GM18868 (cell line): Measurements from ENCODE around the gene C11orf98.
"Not testable (repeated sequence)": the region's sequence is repeated elsewhere in the genome, so short reads cannot be mapped to it uniquely, and the experiment has no call there.

Experiments used
- ATAC-seq: cut with Tn5 transposase; IDR thresholded peaks from one replicate; pipeline ENCODE4 v1.9.1; 2021; ENCODE audit warnings: mild to moderate bottlenecking, moderate library complexity; ENCODE audit not compliant: unreplicated experiment

The C11orf98 gene

GRCh38 chr11:62665075-62665598, at the start of gene C11orf98, which contains the start of gene CSKMT:
TSS of gene C11orf98 (minus strand) at chr11:62665210. CDS start at chr11:62665169, 41 bp downstream.
TSS of gene CSKMT (plus strand) at chr11:62665312. CDS start at chr11:62665880, 568 bp downstream.
- ATAC-seq = peak; percentile 81

DNA sequence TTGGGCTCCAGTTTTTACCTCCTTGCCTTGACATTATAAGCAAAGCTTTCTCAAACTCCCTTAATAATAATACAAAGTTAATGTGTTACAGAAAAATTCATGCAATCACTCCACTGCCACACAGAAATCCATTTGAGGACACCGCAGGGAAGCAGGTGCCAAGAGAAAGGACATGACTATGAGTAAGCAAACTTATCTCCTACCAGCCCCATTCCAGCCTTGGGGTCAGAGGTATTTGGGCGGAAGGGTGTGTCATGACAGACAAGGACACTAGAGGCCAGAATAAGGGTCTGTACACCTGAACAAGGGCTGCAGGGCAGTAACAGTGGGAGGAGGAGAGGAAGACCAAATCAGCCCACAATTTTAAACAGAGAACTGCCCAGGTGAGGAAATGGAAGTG, 48.3 kb upstream of the C11orf98 start:
- ATAC-seq = no peak

- no peak for ATAC-seq
Measured at GRCh38 chr11:62712861-62713260, 47.9 kb upstream of the C11orf98 start.

DNA sequence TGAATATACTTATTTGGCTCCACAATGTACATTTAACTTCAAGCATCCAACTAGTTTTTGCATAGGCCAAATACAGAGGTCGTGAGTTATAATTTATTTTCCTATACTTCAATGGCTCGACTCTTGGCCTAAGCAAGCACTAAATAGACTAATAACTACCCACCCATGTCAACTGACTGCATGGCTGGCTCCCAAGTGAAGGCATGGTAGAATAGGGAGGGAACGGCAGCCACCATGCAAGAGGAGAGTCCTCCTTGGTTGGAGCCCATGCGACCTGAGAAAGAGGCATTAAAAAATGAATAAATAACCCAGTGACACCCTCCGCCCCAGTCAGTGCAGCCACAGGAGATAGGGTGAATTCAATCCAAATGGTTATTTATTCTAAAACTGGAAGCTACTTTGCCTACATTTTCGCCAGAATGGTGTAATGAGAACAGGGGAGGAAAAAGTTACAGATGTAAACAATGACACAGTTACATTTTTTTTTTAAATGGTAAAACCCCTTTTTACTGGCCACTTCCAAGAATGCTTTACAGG, 47.3 kb upstream of the C11orf98 start:
- ATAC-seq = no peak

GRCh38 chr11:62710001-62710345, 45.0 kb upstream of the C11orf98 start:
- no peak for ATAC-seq

DNA sequence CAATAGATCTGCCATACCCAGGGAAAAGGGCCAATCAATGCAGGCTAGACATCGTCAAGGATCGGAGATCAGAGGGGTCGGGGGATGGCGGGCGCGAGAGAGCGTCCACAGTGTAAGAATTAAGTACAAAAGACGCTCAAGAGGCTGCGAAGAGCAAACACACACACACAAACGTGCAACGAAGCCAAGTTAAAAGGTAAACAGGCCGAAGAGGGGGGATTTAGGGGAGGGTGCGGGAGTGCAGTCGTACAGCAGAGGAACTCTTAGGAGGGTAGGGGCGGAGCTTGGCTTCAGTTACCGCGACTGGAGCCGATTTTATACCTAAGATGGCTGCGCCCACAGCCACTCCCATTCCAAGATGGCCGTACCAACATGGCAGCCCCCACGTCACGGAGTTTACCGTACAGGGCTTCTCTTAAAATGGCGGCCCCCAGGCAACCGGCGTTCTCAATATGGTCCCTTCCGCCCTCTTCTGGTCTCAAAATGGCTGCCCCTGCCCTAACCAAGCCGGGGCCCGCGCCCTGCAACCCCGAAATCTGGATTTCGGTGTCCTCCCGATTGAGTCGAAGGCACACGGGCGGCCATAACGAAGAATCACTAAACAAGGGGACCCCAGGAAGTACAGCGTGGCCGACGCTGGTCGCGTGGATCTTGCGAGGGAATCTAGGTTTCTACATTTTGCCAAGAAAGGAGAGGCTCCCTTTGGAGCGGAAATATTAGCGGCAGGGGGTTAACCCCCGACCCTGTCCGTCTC, 44.4 kb upstream of the C11orf98 start:
- peak; percentile 70 for ATAC-seq

GRCh38 chr11:62708793-62709192, 43.8 kb upstream of the C11orf98 start:
- no peak for ATAC-seq

DNA sequence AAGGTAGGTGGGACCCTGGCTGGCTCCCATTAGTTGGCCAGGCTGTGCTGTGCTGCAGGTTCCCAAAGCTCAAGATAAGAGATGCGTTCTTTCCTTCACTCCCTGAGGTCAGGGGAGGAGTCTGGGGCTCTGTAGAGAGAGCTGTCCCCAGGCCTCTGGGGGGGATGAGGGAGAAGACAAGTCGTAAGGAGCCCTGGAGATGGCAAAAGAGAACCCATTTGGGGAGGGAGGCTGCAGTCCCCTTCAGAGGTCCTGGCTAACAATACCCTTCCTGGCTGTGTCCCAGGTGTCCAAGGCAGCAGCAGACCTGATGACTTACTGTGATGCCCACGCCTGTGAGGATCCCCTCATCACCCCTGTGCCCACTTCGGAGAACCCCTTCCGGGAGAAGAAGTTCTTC, 43.4 kb upstream of the C11orf98 start:
- ATAC-seq = no peak

DNA sequence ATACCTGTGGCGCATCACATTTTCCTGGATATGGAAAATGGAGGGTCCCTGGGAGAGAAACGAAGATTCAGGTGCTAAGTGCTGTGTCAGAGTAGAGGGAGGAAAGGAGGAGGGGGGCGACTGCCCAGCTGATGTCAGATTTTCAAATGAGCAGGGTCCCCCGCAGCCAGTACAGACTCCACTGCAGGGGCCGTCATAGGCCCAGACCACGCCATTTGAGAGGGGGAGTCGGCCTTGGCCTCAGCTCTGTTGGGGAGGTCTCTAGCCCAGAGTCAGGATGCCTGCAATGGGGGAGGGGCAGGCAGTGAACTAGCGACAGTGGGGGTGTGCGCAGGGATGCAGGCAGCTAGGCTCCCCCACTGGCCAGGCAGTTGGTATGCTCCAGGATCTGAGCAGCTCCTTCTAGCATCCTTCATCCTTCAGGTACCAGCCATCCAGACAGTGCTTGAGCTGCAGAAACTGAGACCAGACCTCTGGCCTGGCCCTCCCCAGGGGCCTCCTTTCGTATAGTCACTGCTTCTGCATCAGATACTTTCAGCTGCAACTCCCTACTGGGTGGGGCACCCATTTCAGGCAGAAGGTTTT, 42.4 kb upstream of the C11orf98 start, which contains the start of the genes BSCL2 and GNG3:
BSCL2 (minus strand) TSS at position 148 of the 585 bp plus-strand sequence. CDS start 229 bp downstream, outside the sequence.
GNG3 (plus strand) TSS at position 400 of the 585 bp plus-strand sequence. CDS start 620 bp downstream, outside the sequence.
- no peak for ATAC-seq

DNA sequence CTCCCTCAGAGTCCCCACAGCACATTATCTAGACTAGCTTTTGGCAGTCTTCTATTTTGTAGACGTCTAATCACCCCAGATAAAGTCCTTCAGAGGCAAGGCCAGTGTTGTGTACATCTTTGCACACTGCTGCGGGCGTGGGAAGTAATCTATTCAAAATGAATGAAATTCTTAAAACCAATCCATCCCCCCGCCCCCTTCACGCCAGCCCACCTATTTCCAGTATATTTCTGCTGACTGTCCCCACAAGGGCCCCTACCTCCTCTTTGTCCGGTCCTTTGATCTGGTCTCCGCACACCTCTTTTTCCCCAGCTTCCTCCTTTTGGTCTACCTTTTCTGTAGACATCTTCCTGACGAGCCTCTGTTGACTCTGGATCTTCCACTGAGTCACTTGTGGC, 41.8 kb upstream of the C11orf98 start:
- ATAC-seq = no peak

DNA sequence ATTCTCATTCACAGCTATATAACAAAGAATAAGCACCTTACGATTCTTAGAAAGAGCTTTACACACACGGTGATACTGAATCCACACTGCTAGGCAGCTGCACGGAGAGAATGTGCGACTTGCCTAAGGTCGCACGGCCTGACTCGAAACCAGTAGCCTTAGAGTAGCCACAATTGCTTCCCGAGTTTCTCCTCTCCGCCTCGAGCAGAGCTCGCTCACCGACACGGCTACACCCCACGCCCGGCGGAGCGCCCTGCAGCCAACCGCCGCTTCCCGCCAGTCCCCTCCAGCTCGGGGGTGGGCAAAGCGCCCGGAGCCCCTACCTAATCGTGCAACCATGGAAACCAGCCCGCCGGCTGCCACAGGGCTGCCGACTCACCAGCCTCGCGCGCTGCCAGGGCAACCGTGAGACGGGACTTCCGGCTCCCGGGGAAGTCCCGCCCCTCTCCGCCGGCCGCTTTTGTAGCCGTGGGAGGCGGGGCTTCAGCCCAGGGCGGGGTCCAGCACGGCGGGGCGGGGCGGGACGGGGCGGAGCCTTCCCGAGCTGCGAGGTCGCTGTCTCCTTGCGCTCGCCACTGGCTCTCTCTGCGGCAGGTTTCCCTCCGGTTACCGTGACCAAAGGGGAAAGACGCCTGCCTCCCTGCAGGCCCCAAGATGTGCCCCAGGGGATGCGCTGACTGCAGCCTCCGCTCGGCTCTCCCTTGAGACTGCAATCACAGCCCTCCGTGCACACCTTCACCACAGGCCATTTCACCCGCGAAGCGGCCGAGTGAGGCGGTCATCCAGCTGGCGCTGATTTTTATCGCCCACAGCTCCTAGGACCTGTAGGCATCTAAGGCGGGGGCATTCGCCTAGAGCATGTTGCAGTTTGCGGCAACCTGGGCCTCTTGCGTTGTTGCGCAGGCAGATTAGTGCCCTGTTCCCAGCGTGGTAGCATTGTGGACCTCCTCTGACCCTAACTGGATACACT, 41.2 kb upstream of the C11orf98 start:
- ATAC-seq = peak; percentile 68

- ATAC-seq = no peak
Measured at GRCh38 chr11:62705413-62705812, 40.4 kb upstream of the C11orf98 start.

DNA sequence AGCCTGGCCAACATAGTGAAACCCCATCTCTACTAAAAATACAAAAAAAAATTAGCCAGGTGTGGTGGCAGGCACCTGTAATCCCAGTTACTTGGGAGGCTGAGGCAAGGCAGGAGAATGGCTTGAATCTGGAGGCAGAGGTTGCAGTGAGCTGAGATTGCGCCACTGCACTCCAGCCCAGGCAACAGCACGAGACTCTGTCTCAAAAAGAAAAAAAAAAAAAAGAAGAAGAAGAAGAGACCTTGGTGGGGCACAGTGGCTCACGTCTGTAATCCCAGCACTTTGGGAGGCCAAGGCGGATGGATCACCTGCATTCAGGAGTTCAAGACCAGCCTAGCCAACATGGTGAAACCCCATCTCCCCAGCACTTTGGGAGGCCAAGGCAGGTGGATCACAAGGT, 38.9 kb upstream of the C11orf98 start:
- not testable (repeated sequence) for ATAC-seq

DNA sequence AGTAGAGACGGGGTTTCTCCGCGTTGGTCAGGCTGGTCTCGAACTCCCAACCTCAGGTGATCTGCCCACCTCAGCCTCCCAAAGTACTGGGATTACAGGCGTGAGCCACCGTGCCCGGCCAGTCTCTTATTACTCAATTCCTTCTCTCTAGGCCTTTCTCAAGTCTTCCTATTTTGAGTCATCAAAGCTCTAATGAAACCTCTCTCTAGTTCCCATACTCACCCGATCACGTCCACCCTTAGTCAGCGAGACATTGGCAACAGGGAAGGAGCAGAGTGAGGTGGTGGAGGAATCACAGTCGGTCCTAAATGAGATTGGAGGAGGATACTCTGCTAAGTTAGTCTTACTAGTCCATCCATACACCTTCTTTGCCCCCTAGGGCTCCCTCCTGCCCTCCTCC, 37.2 kb upstream of the C11orf98 start:
- ATAC-seq = no peak

GRCh38 chr11:62694455-62695167, 29.6 kb upstream of the C11orf98 start:
- ATAC-seq = no peak

DNA sequence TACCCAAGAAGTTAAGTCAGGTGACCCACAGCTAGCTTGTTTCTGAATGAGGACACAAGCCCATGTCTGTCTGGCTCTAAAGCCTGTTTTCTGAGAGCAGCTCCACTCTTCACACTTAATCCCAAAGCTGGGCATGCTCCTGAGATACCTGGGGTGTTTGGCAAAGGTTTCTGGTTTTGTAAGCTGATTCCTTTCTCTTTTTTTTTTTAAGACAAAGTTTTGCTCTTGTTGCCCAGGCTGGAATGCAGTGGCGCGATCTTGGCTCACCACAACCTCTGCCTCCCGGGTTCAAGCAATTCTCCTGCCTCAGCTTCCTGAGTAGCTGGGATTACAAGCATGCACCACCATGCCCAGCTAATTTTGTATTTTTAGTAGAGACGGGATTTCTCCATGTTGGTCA, 28.6 kb upstream of the C11orf98 start:
- ATAC-seq = not testable (repeated sequence)

- ATAC-seq = no peak
Measured at GRCh38 chr11:62689421-62690183, 24.6 kb upstream of the C11orf98 start, which contains the start of gene LRRN4CL. TSS of gene LRRN4CL (minus strand) at chr11:62689530. CDS start at chr11:62688508, 1,022 bp downstream.

GRCh38 chr11:62688491-62688890, 23.5 kb upstream of the C11orf98 start:
- no peak for ATAC-seq
